ENCODE data around the gene LRP3.

GRCh38 chr19:33254245-33254824 is 60.2 kb downstream of the LRP3 start:
- TF ChIP-seq POLR2A (IDR thresholded peaks at IDR 0.05; ENCODE audit: borderline replicate concordance, extremely low read depth, insufficient read depth, insufficient read length) (no peak), EGR1 (IDR thresholded peaks at IDR 0.05; ENCODE audit: low read depth) (no peak), EZH2phosphoT487 (IDR thresholded peaks at IDR 0.05; ENCODE audit: borderline replicate concordance) (no peak), YY1 (IDR thresholded peaks at IDR 0.05; ENCODE audit: extremely low read depth, insufficient replicate concordance, low read depth, low read length) (no peak), POLR2AphosphoS5 (IDR thresholded peaks at IDR 0.05; ENCODE audit: low read depth, low read length) (no peak), SIN3A (IDR thresholded peaks at IDR 0.05; ENCODE audit: low read depth) (no peak), MAX (IDR thresholded peaks at IDR 0.05) (no peak), EZH2 (IDR thresholded peaks at IDR 0.05) (no peak)
- TF ChIP-seq, protein P1, sequence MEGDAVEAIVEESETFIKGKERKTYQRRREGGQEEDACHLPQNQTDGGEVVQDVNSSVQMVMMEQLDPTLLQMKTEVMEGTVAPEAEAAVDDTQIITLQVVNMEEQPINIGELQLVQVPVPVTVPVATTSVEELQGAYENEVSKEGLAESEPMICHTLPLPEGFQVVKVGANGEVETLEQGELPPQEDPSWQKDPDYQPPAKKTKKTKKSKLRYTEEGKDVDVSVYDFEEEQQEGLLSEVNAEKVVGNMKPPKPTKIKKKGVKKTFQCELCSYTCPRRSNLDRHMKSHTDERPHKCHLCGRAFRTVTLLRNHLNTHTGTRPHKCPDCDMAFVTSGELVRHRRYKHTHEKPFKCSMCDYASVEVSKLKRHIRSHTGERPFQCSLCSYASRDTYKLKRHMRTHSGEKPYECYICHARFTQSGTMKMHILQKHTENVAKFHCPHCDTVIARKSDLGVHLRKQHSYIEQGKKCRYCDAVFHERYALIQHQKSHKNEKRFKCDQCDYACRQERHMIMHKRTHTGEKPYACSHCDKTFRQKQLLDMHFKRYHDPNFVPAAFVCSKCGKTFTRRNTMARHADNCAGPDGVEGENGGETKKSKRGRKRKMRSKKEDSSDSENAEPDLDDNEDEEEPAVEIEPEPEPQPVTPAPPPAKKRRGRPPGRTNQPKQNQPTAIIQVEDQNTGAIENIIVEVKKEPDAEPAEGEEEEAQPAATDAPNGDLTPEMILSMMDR (IDR thresholded peaks at IDR 0.05 in 2 of 3, conservative IDR thresholded peaks at IDR 0.05 in 1 of 3; ENCODE audit: borderline replicate concordance in 1 of 3, insufficient read depth in 1 of 3, low read depth in 2 of 3, low read length in 2 of 3) = no peak
- TF ChIP-seq, protein P2, sequence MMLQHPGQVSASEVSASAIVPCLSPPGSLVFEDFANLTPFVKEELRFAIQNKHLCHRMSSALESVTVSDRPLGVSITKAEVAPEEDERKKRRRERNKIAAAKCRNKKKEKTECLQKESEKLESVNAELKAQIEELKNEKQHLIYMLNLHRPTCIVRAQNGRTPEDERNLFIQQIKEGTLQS (IDR thresholded peaks at IDR 0.05) = no peak
- TF ChIP-seq, protein P3, sequence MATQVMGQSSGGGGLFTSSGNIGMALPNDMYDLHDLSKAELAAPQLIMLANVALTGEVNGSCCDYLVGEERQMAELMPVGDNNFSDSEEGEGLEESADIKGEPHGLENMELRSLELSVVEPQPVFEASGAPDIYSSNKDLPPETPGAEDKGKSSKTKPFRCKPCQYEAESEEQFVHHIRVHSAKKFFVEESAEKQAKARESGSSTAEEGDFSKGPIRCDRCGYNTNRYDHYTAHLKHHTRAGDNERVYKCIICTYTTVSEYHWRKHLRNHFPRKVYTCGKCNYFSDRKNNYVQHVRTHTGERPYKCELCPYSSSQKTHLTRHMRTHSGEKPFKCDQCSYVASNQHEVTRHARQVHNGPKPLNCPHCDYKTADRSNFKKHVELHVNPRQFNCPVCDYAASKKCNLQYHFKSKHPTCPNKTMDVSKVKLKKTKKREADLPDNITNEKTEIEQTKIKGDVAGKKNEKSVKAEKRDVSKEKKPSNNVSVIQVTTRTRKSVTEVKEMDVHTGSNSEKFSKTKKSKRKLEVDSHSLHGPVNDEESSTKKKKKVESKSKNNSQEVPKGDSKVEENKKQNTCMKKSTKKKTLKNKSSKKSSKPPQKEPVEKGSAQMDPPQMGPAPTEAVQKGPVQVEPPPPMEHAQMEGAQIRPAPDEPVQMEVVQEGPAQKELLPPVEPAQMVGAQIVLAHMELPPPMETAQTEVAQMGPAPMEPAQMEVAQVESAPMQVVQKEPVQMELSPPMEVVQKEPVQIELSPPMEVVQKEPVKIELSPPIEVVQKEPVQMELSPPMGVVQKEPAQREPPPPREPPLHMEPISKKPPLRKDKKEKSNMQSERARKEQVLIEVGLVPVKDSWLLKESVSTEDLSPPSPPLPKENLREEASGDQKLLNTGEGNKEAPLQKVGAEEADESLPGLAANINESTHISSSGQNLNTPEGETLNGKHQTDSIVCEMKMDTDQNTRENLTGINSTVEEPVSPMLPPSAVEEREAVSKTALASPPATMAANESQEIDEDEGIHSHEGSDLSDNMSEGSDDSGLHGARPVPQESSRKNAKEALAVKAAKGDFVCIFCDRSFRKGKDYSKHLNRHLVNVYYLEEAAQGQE (IDR thresholded peaks at IDR 0.05; ENCODE audit: low read depth) = no peak

Data from HCT116 (cell line).